Stimulated activated CD8-positive, alpha-beta memory T cell treated with anti-CD3 and anti-CD28 coated beads, Interleukin-4, amount 100 ng/mL, for 1 hour (primary cell): Measurements from ENCODE around the gene SMIM8.

Experiments
- DNase-seq, 2 donors: peaks; one replicate each; pipeline ENCODE4 v3.0.0-alpha.2; 2020; ENCODE audit warnings: low read depth in 2 of 2, low spot score in 1 of 2

SMIM8 gene

GRCh38 chr6:87333591-87334181 is 11.3 kb downstream of the SMIM8 start:
- DNase-seq: no peak

GRCh38 chr6:87334683-87335082 is 12.3 kb downstream of the SMIM8 start:
- DNase-seq: no peak

- DNase-seq: no peak
Measured at GRCh38 chr6:87336367-87336766, 14.0 kb downstream of the SMIM8 start.

- no peak for DNase-seq
Measured at GRCh38 chr6:87340230-87340629, 17.8 kb downstream of the SMIM8 start.

GRCh38 chr6:87341158-87341557 is 18.8 kb downstream of the SMIM8 start:
- no peak for DNase-seq

- DNase-seq: no peak
Measured at GRCh38 chr6:87341899-87342298, 19.5 kb downstream of the SMIM8 start.

- DNase-seq: no peak
Measured at GRCh38 chr6:87342829-87343228, 20.4 kb downstream of the SMIM8 start.

GRCh38 chr6:87344731-87345130 is 22.3 kb downstream of the SMIM8 start, which contains the start of gene C6orf163:
Gene C6orf163, plus strand, starts transcription at chr6:87344813. Its CDS starts 287 bp downstream, at chr6:87345100.
- DNase-seq: no peak

GRCh38 chr6:87346700-87347099 is 24.3 kb downstream of the SMIM8 start:
- no peak for DNase-seq

- DNase-seq: no peak
Measured at GRCh38 chr6:87349896-87350295, 27.5 kb downstream of the SMIM8 start.

GRCh38 chr6:87350516-87350915 is 28.1 kb downstream of the SMIM8 start:
- no peak for DNase-seq

GRCh38 chr6:87351583-87351982 is 29.2 kb downstream of the SMIM8 start:
- DNase-seq: no peak

GRCh38 chr6:87356181-87356580 is 33.8 kb downstream of the SMIM8 start:
- DNase-seq: no peak

- no peak for DNase-seq
Measured at GRCh38 chr6:87357479-87358196, 35.2 kb downstream of the SMIM8 start.

- DNase-seq: no peak
Measured at GRCh38 chr6:87364602-87365252, 42.3 kb downstream of the SMIM8 start.

- no peak for DNase-seq
Measured at GRCh38 chr6:87366072-87366827, 43.9 kb downstream of the SMIM8 start.

GRCh38 chr6:87366899-87367298 is 44.5 kb downstream of the SMIM8 start:
- no peak for DNase-seq

- DNase-seq: no peak
Measured at GRCh38 chr6:87373377-87373776, 51.0 kb downstream of the SMIM8 start.

- no peak for DNase-seq
Measured at GRCh38 chr6:87375315-87375714, 52.9 kb downstream of the SMIM8 start.

- DNase-seq: no peak
Measured at GRCh38 chr6:87376643-87377042, 54.3 kb downstream of the SMIM8 start.

GRCh38 chr6:87378947-87379346 is 56.6 kb downstream of the SMIM8 start:
- no peak for DNase-seq

GRCh38 chr6:87382861-87383260 is 60.5 kb downstream of the SMIM8 start:
- DNase-seq: no peak
